ENCODE data around the gene WDR72. TPM values are rescaled to one million over a fixed set of nuclear protein-coding genes. Genes with fewer than 3 reads are reported as not detected.

WDR72 gene
- total RNA-seq, 6 experiments from 2014 or later, result 12.0 to 26.5 (median 22.4) TPM

GRCh38 chr15:53675832-53676231, 83.6 kb downstream of the WDR72 start:
- intact Hi-C loops (cut with DNase I), result no loop called here
- H3K9me3 ChIP-seq, result no peaks in the 10 kb centered on the region
- no peaks in the 10 kb centered on the region for H3K4me1 ChIP-seq
- DNase-seq (no peak), ATAC-seq (peak in 2 of 4 donors; percentile 22 to 56)
- H3K27ac ChIP-seq, result no peak overlapping the region
- H3K4me3 ChIP-seq, result no peak overlapping the region
- H3K27me3 ChIP-seq, result no peaks in the 10 kb centered on the region
- peaks cover 0 to 5% (median under 1%) of the 10 kb centered on the region in 4 donors for H3K36me3 ChIP-seq
- TF ChIP-seq CTCF (IDR thresholded peaks at IDR 0.05) (no peak), POLR2A (IDR thresholded peaks at IDR 0.05) (no peak)

- TF ChIP-seq CTCF (IDR thresholded peaks at IDR 0.05), result no peak
- no peak for TF ChIP-seq POLR2A (IDR thresholded peaks at IDR 0.05)
- H3K27ac ChIP-seq, result no peak overlapping the region
- no peaks in the 10 kb centered on the region for H3K4me1 ChIP-seq
- no peak for DNase-seq
- no peaks in the 10 kb centered on the region for H3K27me3 ChIP-seq
- no peak overlapping the region for H3K4me3 ChIP-seq
- H3K36me3 ChIP-seq, result peaks cover 0 to 5% (median 0%) of the 10 kb centered on the region in 4 donors
- intact Hi-C loops (cut with DNase I), result no loop called here
- no peak for ATAC-seq
- 81% methylated on average over 4 of the region's 4 CpGs for WGBS (ENCODE audit: insufficient coverage, low coverage, low lambda C conversion rate, missing lambda C conversion rate)
- no peaks in the 10 kb centered on the region for H3K9me3 ChIP-seq
Observed at GRCh38 chr15:53671545-53671944, 87.9 kb downstream of the WDR72 start.

- Histone ChIP-seq H3K4me1 (peaks cover 0 to under 1% (median 0%) of the 10 kb centered on the region in 4 donors), H3K9me3 (no peaks in the 10 kb centered on the region), H3K27ac (no peak overlapping the region), H3K36me3 (peaks cover 0 to 5% (median 0%) of the 10 kb centered on the region in 4 donors), H3K27me3 (no peaks in the 10 kb centered on the region), H3K4me3 (no peak overlapping the region)
- peak in 1 of 4 donors; percentile 12 for ATAC-seq
- DNase-seq, result no peak
- TF ChIP-seq CTCF (IDR thresholded peaks at IDR 0.05) (no peak), POLR2A (IDR thresholded peaks at IDR 0.05) (no peak)
- intact Hi-C loops (cut with DNase I), result no loop called here
- WGBS (ENCODE audit: insufficient coverage, low coverage, low lambda C conversion rate, missing lambda C conversion rate), result 76% methylated on average over 3 of the region's 3 CpGs
Observed at GRCh38 chr15:53670701-53671100, 88.8 kb downstream of the WDR72 start.

- H3K27me3 ChIP-seq, result no peaks in the 10 kb centered on the region
- peak; percentile 40 to 63 (median 45) for TF ChIP-seq CTCF (IDR thresholded peaks at IDR 0.05)
- no peak for TF ChIP-seq POLR2A (IDR thresholded peaks at IDR 0.05)
- H3K36me3 ChIP-seq, result peaks cover 0 to 3% (median 0%) of the 10 kb centered on the region in 4 donors
- no peak for DNase-seq
- intact Hi-C loops (cut with DNase I), result no loop called here
- WGBS (ENCODE audit: insufficient coverage, low coverage, low lambda C conversion rate, missing lambda C conversion rate), result 54% methylated on average over 4 of the region's 4 CpGs
- peak; percentile 45 to 73 (median 62) for ATAC-seq
- peaks cover 0 to 3% (median 0%) of the 10 kb centered on the region in 4 donors for H3K4me1 ChIP-seq
- H3K4me3 ChIP-seq, result no peak overlapping the region
- no peaks in the 10 kb centered on the region for H3K9me3 ChIP-seq
- H3K27ac ChIP-seq, result no peak overlapping the region
Observed at GRCh38 chr15:53665930-53666329, 93.5 kb downstream of the WDR72 start.

Measured in right lobe of liver (tissue), 6 donors.